ENCODE measurements around the gene SORBS2. TPM values are rescaled to one million over a fixed set of nuclear protein-coding genes. Genes with fewer than 3 reads are reported as not detected.
"Not testable (repeated sequence)": the region's sequence is repeated elsewhere in the genome, so short reads cannot be mapped to it uniquely, and the experiment has no call there.

SORBS2 gene
- total RNA-seq, 1 donor from 2014 or later, result not detected

DNA sequence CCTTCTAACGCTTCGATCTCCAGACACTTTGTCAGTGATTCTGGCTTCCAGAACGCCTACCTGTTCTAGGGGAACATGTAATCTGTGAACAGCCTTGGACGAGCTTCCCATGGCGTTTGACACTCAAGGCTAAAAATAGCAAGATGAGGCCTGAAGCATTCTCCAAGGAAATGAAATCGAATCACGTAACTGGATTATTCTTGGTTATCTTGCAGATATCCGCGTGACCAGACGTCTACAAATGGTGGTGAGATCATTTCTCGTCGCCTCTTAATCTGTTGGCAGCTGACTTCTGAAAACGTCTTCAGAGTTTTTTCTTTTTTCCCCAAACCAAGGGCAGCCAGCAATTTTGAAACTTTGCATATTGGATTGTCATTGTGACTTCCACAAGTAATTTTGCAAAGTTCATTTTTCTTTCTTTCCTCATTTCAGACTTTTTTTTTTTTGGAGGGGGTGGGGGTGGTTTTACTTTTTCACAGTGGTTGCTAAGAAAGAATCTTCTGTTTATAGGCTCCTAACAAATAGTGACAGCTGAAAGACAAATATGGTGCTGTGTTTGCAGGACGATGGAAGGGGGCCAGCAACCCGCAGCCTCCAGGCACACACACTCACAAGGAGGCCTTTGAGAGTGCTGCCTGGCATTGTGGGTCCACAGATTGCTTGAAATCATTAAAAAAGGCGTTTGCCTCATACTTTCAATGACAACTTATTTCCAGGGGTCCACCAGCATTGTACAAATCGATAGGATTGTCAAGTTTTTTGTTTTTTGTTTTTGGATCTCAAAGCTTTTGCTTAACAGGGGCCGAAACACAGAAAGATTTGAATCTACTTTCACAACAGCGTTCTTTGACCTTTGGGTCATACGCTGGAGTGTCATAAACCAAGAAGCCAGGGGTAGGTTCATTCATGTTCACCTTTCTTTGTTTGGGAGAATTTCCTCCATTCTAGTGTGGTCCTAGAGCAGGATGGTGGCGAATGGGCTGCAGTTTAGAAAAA, 244.3 kb downstream of the SORBS2 start:
- intact Hi-C loops (cut with micrococcal nuclease), result no loop called here

DNA sequence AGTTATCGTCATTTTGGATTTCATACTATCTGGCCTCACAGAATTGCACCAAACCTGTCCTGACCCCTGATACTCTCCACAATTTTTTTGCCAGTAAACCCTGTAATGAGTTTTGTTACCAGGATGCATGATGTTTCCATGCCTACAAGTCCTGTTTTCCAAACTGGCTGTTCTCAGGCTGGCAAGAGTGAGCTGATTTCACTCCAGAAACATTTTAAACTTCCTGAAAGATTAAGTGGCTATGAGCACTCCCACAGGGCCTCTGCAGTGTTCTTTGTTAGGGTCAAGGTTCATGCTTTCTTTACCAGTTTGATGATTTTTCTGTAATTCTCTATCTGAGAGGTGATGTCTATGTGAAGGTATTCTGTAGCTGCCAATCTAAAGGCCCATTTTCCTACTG, 245.0 kb downstream of the SORBS2 start:
- intact Hi-C loops (cut with micrococcal nuclease), result no loop called here

DNA sequence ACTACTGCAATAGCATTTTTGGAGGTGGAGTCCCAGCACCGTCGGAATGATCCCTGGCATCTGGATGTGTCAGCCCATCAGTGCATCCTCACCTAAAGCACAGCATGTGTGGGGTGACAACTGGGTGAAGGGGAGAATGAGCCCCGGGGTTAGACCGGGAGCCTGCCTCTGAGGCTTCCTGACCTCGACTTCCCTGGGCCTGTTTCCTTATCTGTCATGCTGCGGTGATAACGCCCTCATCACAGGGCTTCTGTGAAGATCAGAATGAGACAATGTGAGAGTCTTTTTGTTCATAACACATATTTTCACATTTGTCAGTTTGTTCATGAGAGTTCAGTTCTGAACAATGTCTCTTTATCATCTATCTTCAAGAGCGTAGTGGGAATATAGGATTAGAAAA, 245.6 kb downstream of the SORBS2 start:
- intact Hi-C loops (cut with micrococcal nuclease), result no loop called here

DNA sequence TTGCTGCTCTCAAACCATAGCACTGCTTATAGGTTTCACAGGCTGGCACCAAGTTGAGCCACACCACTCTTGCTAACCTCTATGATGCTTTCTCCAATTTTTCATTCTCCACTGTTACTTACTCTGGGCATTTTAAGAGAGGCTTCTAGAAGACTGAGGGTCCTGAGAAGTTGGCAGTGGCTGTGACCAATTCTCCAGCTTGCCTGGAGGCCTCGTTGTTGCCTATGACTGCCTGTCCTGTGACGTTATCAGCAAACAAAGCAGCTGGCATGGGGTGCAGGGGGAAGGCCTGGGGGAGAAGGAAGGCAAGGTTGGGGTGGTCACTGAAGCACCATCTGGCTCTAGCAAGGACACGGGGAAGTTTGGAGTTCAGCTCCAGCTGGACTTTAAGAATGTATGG, 246.3 kb downstream of the SORBS2 start:
- intact Hi-C loops (cut with micrococcal nuclease), result no loop called here

DNA sequence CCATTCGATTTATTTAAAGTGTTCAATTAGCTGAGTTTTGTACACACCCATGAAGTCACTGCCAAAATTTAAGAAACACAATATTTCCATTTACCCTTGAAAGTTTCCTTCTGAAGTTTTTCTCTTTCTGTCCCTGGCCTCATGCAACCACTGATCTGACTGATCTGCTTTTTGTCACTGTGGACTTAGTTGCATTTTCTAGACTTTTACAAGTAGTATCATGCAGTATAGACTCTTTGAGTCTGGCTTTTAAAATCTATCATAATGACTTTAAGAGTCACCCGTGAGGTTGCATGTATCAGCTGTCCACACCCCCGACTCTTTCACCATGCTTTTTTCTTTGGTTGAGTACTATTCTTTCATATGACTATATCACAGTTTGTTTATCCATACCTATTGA, 247.6 kb downstream of the SORBS2 start:
- intact Hi-C loops (cut with micrococcal nuclease), result no loop called here

DNA sequence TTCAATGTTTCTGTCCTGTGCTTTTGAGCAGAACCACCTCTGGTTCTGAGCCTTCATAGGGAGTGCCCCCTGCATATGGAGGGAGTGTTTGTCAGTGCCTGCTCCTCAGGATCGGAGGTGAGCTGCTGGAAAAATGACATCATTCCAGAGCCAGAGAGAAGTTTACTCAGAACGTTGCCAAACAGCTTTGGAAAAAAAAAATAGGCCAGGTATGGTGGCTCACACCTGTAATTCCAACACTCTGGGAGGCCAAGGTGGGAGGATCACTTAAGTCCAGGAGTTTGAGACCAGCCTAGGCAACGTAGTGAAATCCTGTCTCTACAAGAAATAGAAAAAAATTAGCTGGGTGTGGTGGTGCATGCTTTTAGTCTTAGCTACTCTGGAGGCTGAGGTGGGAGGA, 249.5 kb downstream of the SORBS2 start:
- intact Hi-C loops (cut with micrococcal nuclease), result no loop called here

DNA sequence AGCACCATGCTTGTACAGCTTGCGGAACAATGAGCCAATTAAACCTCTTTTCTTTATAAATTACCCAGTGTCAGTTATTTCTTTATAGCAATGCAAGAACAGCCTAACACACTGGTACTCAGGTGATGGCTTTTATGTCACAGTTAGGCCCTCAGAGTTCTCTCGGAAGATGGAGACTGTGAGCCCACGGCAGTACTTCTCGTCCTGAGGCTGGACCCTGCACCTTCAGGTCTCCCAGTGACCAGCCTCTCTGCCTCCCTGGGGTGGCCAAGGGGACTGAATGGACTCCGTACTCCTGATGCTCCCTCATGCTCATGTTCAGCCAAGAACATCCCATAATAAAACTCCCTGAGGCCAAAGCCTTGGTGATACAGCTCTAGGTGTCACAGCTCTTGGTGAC, 251.7 kb downstream of the SORBS2 start:
- intact Hi-C loops (cut with micrococcal nuclease), result no loop called here

DNA sequence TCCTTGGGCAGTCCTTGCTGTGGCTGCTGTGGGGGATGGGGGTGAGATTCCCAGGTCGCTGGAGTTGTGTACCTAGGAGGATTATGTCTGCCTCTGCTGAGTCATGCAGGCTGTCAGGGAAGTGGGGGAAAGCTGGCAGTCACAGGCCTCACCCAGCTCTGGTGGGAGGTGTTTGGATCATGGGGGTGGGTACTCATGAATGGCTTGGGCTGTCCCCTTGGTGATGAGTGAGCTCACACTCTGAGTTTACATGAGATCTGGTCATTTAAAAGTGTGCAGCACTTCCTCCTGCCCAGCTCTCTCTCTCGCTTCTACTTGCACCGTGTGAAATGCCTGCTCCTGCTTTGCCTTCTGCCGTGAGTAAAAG, 252.1 kb downstream of the SORBS2 start:
- intact Hi-C loops (cut with micrococcal nuclease), result no loop called here

DNA sequence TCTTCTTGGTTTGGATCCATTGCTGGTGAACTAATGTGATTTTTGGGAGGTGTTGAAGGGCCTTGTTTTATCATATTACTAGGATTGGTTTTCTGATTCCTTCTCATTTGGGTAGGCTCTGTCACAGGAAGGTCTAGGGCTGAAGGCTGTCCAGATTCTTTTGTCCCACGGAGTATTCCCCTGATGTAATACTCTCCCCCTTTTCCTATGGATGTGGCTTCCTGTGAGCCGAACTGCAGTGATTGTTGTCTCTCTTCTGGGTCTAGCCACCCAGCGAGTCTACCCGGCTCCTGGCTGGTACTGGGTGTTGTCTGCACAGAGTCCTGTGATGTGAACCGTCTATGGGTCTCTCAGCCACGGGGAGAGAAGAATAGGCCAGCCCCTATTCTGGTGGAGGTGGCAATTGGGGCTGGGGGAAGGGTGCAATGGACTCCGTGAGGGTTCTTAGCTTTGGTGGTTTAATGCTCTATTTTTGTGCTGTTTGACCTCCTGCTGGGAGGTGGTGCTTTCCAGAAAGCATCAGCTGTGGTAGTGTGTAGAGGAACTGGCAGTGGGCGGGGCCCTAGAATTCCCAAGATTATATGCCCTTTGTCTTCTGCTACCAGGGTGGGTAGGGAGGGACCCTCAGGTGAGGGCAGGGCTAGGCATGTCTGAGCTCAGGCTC, 252.6 kb downstream of the SORBS2 start:
- intact Hi-C loops (cut with micrococcal nuclease), result not testable (repeated sequence)

DNA sequence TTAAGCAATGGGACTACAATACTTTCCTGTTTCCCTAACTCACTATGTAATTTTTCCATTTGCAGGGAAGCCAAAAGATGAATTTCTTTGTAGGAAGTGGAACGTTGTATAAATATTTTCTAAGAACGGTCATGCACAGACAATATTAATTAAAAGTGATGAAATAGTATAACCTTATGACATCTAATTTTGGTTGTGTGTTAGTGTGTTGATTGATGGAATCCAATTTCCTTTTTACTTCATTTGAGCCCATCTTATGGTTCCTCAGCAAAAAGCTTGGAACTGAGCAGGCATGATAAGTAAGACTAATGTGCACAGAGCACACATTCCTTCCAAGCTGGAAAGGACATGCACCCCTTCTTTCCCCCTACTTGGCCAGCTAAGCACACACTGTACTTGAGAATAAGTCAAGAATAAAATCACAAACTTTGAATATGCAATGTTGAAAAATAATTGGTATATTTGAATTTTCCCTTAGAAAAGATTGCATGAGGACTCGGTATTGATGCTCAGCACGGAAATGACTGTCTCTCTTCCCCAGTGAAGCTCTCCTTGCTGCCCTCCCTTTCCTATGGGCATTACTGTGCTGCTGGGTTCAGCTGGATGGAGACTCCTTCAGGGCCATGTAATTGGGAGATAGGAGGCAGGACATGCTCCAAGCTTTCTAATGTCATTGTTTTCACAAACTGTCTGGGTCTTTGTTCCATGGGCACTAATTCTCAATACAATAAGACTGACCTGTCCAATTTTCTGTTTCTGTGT, 257.4 kb downstream of the SORBS2 start:
- intact Hi-C loops (cut with micrococcal nuclease), result no loop called here

DNA sequence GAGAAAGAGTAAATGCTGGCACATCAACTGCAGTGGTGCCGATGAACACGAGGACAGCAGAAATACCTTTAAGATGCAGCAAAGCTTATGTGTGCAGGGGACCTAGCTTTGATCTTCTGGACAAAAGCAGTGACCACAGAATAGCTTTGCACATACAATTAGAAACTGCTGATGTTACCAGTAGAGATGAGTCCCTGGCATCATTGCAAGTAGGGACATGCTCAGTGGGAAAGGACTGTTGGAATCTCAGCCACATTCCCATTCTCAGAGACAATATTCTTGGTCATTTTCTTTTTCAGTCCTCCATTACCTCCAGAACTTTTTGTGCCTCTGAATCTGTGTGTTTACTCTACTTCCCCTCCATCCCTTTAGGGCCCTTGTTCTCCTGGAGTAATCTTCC, 259.7 kb downstream of the SORBS2 start:
- intact Hi-C loops (cut with micrococcal nuclease), result no loop called here

DNA sequence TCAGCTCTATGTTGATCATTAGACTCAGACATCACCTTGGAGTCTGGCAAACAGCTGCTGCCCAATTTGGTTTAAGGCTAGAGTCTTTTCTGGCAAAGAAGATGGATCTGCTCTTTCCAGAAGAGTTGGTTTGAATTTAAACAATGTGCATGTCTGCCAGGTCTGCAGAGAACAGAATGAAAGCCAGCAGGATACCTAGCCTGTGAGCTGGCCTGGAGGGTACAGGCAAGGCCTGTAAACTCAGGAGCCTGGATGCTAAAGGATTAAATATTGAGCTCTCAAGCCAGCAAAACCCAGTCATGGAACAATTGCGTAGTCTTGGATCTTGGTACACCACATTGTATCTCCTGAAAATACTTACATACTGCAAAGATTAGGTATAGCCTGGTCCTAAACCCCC, 261.1 kb downstream of the SORBS2 start:
- intact Hi-C loops (cut with micrococcal nuclease), result no loop called here

DNA sequence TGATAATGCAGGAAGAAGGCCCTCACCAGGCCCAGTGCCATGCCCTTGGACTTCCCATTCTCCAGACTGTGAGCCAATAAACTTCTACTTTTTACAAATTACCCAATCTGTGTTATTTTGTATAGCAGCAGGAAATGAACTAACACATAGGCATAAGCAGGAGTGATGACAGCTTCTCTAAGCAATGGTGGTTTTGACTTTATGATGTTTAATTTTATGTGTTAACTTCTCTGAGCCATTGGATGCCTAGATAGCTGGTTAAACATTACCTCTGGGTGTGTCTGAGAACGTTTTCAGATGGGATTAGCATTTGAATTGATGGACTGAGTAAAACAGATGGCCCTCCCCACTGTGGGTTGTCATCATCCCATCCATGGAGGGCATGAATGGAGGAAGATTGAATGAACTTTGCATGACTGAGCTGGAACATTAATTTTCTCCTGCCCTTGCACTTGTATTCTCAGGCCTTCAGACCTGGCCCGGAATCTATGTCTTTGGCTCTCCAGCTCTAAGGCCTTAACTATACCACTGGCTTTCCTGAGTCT, 262.8 kb downstream of the SORBS2 start:
- intact Hi-C loops (cut with micrococcal nuclease), result no loop called here

DNA sequence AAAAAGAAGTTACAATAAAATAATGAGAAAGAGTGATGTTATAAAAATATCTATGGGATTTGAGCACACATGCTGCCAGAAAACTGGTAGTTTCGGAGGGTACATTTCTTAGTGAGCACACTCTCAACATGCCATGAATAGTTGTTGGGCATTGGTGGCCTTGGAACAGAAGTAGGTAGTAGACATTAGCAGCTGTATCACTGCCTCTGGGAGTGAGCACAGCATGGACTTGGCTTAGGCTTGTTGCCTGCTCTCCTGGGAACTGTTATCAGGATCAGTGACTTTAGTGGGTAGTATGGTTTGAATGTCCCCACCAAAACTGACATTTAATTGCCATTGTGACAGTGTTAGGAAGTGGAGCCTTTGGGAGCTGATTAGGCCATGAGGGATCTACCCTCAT, 263.4 kb downstream of the SORBS2 start:
- intact Hi-C loops (cut with micrococcal nuclease), result no loop called here

DNA sequence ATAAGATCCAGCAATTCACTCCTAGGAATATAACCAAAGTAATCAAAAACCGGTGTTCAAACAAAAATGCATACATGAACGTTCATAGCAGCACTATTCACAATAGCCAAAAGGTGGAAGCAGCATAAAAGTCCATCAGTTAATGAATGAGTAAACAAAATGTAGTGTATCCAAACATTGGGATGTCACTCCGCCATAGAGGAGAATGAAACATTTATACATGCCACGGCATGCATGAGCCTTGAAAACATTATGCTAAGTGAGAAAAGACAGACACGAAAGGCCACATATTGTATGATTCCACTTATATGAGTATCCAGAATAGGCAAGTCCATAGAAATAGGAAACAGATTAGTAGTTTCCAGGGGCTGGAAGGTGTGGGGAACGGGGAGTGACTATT, 265.7 kb downstream of the SORBS2 start:
- intact Hi-C loops (cut with micrococcal nuclease), result no loop called here

DNA sequence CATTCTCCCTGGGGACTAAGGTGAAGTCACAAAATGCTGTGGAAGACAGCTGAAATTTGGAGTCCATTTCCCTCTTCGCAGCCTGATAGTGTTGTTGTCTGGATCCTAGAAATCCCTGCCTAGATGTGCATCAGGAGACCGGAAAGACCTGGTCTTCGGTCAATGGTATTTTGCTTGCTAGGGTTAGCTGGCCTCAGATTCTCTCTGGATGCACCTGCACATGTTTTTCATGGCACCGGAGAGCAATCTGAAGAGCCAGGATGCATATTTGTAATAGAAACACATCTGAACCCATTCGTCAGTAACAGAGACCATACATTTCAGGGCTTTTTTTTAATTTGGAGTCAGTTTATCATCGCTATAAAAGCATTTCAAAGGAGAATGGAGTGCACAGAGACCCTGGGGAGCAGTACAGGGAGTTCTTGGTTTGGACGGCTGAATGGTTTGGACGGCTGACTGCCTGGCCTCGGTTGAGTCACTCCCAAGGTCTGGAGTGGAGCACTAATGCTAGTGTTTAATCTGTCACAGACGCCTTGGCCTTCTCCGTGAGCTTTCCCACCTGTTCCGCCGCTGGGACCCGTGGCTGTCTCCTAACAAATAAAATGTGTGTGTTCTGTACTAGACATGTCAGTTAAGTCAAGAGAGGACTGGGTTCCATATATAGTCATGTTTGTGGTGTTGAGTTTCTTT, 269.2 kb downstream of the SORBS2 start:
- intact Hi-C loops (cut with micrococcal nuclease), result no loop called here

DNA sequence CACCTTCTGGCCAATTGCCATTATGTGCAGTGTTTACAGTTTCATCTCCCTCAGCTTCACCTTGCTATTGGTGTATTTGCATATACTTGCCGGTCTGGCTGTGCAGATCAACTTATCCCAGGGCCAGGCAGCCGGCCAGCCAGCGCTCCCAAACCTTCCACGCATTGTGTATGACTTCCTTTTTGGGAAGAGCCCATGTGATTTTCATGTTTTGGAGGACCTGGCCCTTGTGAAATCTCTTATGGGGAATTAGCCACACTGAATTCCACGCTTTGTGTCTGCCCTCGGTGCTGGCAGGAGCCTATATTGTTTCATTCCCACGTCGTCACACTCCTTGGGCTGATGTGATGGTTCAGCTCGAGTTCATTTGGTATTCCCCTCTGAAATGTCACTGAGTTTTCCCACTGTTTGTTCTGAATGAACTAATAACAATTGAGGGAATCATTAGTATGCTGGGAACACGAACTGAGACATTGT, 270.7 kb downstream of the SORBS2 start:
- intact Hi-C loops (cut with micrococcal nuclease), result no loop called here

DNA sequence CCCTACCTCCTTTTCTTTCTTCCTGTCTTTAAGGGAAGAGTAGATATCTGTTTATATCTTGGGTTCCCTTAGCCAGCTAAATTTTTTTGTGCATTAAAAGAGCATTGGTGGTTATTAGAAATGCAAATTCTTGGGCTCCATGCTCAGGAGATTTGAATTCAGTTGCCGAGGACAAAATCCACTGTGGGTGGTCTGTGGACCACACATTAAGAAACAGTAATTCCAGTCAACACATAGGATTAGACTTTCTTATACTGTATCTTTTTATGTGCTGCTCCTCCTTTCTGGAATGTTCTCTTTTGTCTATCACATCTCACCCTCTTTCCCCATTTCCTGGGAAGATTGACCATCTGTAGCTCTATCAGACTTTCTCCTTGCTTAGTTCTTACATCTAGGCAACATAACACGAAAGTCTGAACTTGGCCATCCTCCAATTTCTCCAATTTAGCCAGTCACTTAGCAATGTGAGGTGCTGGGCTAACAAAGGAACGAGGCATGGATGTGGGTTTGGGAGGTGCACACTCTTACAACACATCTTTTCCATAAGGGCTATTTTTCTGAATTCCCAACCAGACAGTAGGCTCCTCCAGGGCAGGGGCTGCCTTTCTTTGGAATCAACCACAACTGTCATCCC, 271.4 kb downstream of the SORBS2 start:
- intact Hi-C loops (cut with micrococcal nuclease), result no loop called here

DNA sequence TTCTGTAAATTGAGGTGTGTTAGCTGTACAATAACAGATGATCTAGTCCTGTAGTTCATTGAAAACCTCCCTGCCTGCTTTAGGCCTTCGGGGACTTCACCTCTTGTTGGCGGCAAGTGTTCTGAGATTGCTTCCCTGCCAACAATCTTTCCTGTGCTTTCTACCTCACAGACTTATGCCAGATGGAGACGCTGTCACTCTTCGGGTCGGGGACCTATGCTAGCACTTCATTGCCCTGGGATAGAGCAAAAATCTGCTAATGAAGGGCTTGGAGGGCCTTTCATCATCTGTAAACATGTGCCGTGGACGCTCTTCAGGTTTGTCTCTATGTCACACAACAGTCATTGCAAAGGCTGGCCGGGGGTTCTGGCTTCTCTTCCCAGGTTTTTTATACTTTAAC, 272.0 kb downstream of the SORBS2 start:
- intact Hi-C loops (cut with micrococcal nuclease), result no loop called here

DNA sequence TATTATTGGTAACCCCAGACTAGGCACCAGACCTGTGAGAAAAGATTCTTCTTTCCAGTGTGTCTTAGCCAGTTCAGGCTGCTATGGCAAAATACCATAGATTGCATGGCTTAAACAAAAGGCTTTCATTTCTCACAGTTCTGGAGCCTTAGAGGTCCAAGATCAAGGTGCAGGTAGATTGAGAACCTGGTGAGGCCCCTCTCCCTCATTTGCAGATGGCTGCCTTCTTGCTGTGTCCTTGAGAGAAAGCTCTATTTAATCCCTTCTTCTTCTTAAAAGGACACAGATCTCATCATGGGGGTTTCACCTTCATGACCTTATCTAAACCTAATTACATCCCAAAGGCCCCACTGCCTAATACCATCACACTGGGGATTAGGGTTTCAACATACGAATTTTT, 273.2 kb downstream of the SORBS2 start:
- intact Hi-C loops (cut with micrococcal nuclease), result no loop called here

DNA sequence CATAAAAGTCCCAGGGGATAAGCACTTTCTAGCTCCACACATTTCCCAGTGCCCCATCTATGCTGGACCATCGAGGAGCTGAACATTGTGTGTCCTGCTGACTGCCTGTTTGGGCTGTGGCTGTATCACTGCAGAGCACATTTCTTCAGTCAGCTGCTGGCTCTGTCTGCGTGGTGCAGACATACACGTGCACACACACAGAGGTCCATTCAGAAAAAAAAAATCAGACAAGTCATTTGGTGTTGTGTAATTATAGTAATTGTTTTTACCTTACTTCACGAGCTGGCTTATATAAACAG, 275.6 kb downstream of the SORBS2 start:
- intact Hi-C loops (cut with micrococcal nuclease), result no loop called here
